K562 (cell line): ENCODE results near the gene FCHO1. TPM values are rescaled to one million over a fixed set of nuclear protein-coding genes. Genes with fewer than 3 reads are reported as not detected.

Experiments used
- BCOR ChIP-seq: fragments of 450-650 bp; IDR thresholded peaks from 2 replicates; pipeline ENCODE4 v1.6.1; 2016
- BHLHE40 ChIP-seq: IDR thresholded peaks from 2 replicates; pipeline ENCODE4 v1.6.1; 2011; ENCODE audit warnings: low read length, improper control_type of control experiment
- CC2D1A ChIP-seq: fragments of 450-650 bp; IDR thresholded peaks from 2 replicates; pipeline ENCODE4 v1.6.1; 2017; ENCODE audit warnings: mild to moderate bottlenecking
- DPF2 ChIP-seq: fragments of 450-650 bp; IDR thresholded peaks from 2 replicates; pipeline ENCODE4 v1.6.1; 2016
- FOXK1 ChIP-seq: sonication (generic); formaldehyde crosslinking; IDR thresholded peaks from 2 replicates; pipeline ENCODE4 v1.8.0; 2022; ENCODE audit warnings: missing genetic modification reagents, mild to moderate bottlenecking, borderline replicate concordance
- HSF4 ChIP-seq: fragments of 250-450 bp; sonication (Bioruptor Pico); IDR thresholded peaks from 2 replicates; pipeline ENCODE4 v2.1.2; 2022; ENCODE audit warnings: mild to moderate bottlenecking, moderate library complexity, borderline replicate concordance
- MYC ChIP-seq, 2 experiments: fragments of 250-450 bp in 1 of 2; sonication (Bioruptor Pico) in 1 of 2; IDR thresholded peaks; 2 replicates each; pipeline versions ENCODE4 v1.5.1 to v1.6.1; 2012 to 2021; ENCODE audit warnings: low read depth in 2 of 2, borderline replicate concordance in 1 of 2, improper control_type of control experiment in 1 of 2, low read length in 1 of 2, mild to moderate bottlenecking in 1 of 2, moderate library complexity in 1 of 2
- PHF20 ChIP-seq: fragments of 450-650 bp; IDR thresholded peaks from 2 replicates; pipeline ENCODE4 v1.6.1; 2018; ENCODE audit not compliant: partially characterized antibody
- SIN3A ChIP-seq, 2 experiments: fragments of 150-350 bp in 1 of 2; IDR thresholded peaks; 2 replicates each; pipeline ENCODE4 v1.6.1; 2011 to 2016; ENCODE audit warnings: borderline replicate concordance in 2 of 2, low read depth in 2 of 2, low read length in 2 of 2, mild to moderate bottlenecking in 2 of 2, moderate library complexity in 2 of 2; ENCODE audit not compliant: control insufficient read depth in 1 of 2
- SMAD4 ChIP-seq: fragments of 250-450 bp; sonication (Bioruptor Pico); conservative IDR thresholded peaks from 2 replicates; pipeline ENCODE4 v1.8.0; 2021; ENCODE audit warnings: inconsistent platforms, mild to moderate bottlenecking, moderate library complexity
- SRF ChIP-seq, 2 experiments: fragments of 250-450, 450-650 bp in 1 of 2; sonication (Bioruptor Pico) in 1 of 2; sonication (generic) in 1 of 2; formaldehyde crosslinking; IDR thresholded peaks; 2 replicates each; pipeline versions ENCODE4 v1.5.0 to v1.5.1; 2020 to 2022; ENCODE audit warnings: mild to moderate bottlenecking in 1 of 2, missing genetic modification reagents in 1 of 2
- TBP ChIP-seq: optimal IDR thresholded peaks from 2 replicates; pipeline ENCODE3; 2011; ENCODE audit warnings: low read depth, low read length, improper control_type of control experiment
- ZNF511 ChIP-seq: sonication (generic); formaldehyde crosslinking; IDR thresholded peaks from 2 replicates; pipeline ENCODE4 v1.8.0; 2022; ENCODE audit warnings: mild to moderate bottlenecking, missing genetic modification reagents
- polyA plus RNA-seq, 8 experiments: library from polyadenylated mRNA; depleted of rRNA in 4 of 8; stranded (reverse) in 5 of 8; unstranded in 3 of 8; fragments of >200 nt; fragmentation: Nextera tagmentation in 2 of 8; fragmentation: Illumina TruSeq in 1 of 8; extraction: Ambion mirVana in 2 of 8; extraction: Trizol in 1 of 8; gene quantifications; 2 replicates each; pipeline versions ENCODE4 v1.2.1 to v1.2.3, GENCODE V29; 2011 to 2014; ENCODE audit warnings: inconsistent platforms in 1 of 8, missing spikeins in 1 of 8
- total RNA-seq, 7 experiments: library from RNA; depleted of rRNA in 6 of 7; stranded (reverse); fragments of >200 nt in 6 of 7; fragmentation: Illumina TruSeq in 2 of 7; extraction: Trizol in 2 of 7; gene quantifications; 2 replicates each; pipeline versions ENCODE4 v1.2.1 to v1.2.3, GENCODE V29; 2011 to 2021; ENCODE audit warnings: low replicate concordance in 1 of 7

Gene FCHO1
- total and polyA plus RNA-seq, 9 of the 15 experiments (the other 6 are each of a cell fraction or from before 2014, with no cell fraction given) = 0.21 to 58.9 (median 18.3) TPM

GRCh38 chr19:17751103-17751911, at the start of gene FCHO1 (continued):
- peak in 1 of 2 experiments; percentile 73; a peak in 1 of 4 replicates for TF ChIP-seq SIN3A (IDR thresholded peaks at IDR 0.05; ENCODE audit: borderline replicate concordance in 2 of 2, control insufficient read depth in 1 of 2, low read depth in 2 of 2, low read length in 2 of 2)
- TF ChIP-seq FOXK1 (CRISPR knock-in tag) = peak; percentile 72; the same call in 1 of the 2 replicates
- TF ChIP-seq CC2D1A = peak; percentile 79
- TF ChIP-seq HSF4 = no peak
- TF ChIP-seq SMAD4 (CRISPR knock-in tag) = peak; percentile 77; the same call in 1 of the 2 replicates
- no peak for TF ChIP-seq ZNF511 (CRISPR knock-in tag)
- TF ChIP-seq BHLHE40 = no peak
- TF ChIP-seq SRF (CRISPR knock-in tag; IDR thresholded peaks at IDR 0.05) = no peak
- peak; percentile 43 for TF ChIP-seq TBP
- peak; percentile 93 for TF ChIP-seq MYC (IDR thresholded peaks at IDR 0.05; ENCODE audit: low read depth, low read length)
- TF ChIP-seq MYC (CRISPR knock-in tag; IDR thresholded peaks at IDR 0.05; ENCODE audit: borderline replicate concordance, low read depth) = no peak
- TF ChIP-seq DPF2 = peak; percentile 75
- peak; percentile 86 for TF ChIP-seq PHF20
- peak; percentile 100 for TF ChIP-seq BCOR
